ENCODE data around the gene PRAMEF9.
"Not testable (repeated sequence)": the region's sequence is repeated elsewhere in the genome, so short reads cannot be mapped to it uniquely, and the experiment has no call there.

Gene PRAMEF9

GRCh38 chr1:13171548-13171947 lies at the start of gene PRAMEF9:
PRAMEF9 (plus strand) TSS chr1:13171848; CDS start chr1:13175281, 3,433 bp downstream.
- DNase-seq = not testable (repeated sequence)

GRCh38 chr1:13155909-13156308 lies 15.7 kb upstream of the PRAMEF9 start, which contains the start of gene PRAMEF26:
PRAMEF26 (minus strand) TSS chr1:13156009; CDS start chr1:13153095, 2,914 bp downstream.
- DNase-seq = not testable (repeated sequence)

- not testable (repeated sequence) for DNase-seq
Measured at GRCh38 chr1:13165531-13165930, 6.1 kb upstream of the PRAMEF9 start, which contains the start of gene HNRNPCL4. HNRNPCL4 (minus strand) TSS chr1:13165631; CDS start chr1:13165467, 164 bp downstream.

- not testable (repeated sequence) for DNase-seq
Measured at GRCh38 chr1:13201309-13201708, 29.7 kb downstream of the PRAMEF9 start, which contains the start of gene PRAMEF13. PRAMEF13 (minus strand) TSS chr1:13201409; CDS start chr1:13199589, 1,820 bp downstream.

- DNase-seq = not testable (repeated sequence)
Measured at GRCh38 chr1:13208712-13209111, 37.1 kb downstream of the PRAMEF9 start.

GRCh38 chr1:13216619-13217018 lies 45.0 kb downstream of the PRAMEF9 start:
- DNase-seq = not testable (repeated sequence)

- DNase-seq = not testable (repeated sequence)
Measured at GRCh38 chr1:13219203-13219602, 47.6 kb downstream of the PRAMEF9 start.

GRCh38 chr1:13222788-13223187 lies 51.1 kb downstream of the PRAMEF9 start:
- DNase-seq = not testable (repeated sequence)

- no peak for DNase-seq
Measured at GRCh38 chr1:13224480-13225060, 52.9 kb downstream of the PRAMEF9 start.

GRCh38 chr1:13225675-13226204 lies 54.1 kb downstream of the PRAMEF9 start, which contains the start of gene PRAMEF18:
PRAMEF18 (minus strand) TSS chr1:13226154; CDS start chr1:13226106, 48 bp downstream.
- DNase-seq = not testable (repeated sequence)

- DNase-seq = not testable (repeated sequence)
Measured at GRCh38 chr1:13227271-13228055, 55.8 kb downstream of the PRAMEF9 start.

GRCh38 chr1:13228343-13228781 lies 56.7 kb downstream of the PRAMEF9 start:
- DNase-seq = no peak

All from NCI-H2171 (cell line).